HCT116 (cell line): Measurements from ENCODE around the gene RAB37.

Source experiments
- CEBPB ChIP-seq: IDR thresholded peaks from 2 replicates; pipeline ENCODE4 v1.6.1; 2012; ENCODE audit warnings: low read depth
- CTCF ChIP-seq, 3 experiments: fragments of 200-600 bp in 1 of 3; sonication (generic) in 1 of 3; IDR thresholded peaks in 2 of 3; conservative IDR thresholded peaks in 1 of 3; 2 replicates each; pipeline ENCODE4 v1.5.1; 2012 to 2017; ENCODE audit warnings: low read depth in 2 of 3, low read length in 2 of 3, antibody characterized with exemption in 1 of 3, borderline replicate concordance in 1 of 3, control low read depth in 1 of 3, mild to moderate bottlenecking in 1 of 3, mixed read lengths in 1 of 3, mixed run types in 1 of 3, moderate library complexity in 1 of 3; ENCODE audit not compliant: insufficient read depth in 1 of 3
- EGR1 ChIP-seq: IDR thresholded peaks from 2 replicates; pipeline ENCODE4 v1.6.1; 2012; ENCODE audit warnings: low read depth
- EZH2 ChIP-seq: fragments of 200-600 bp; sonication (generic); IDR thresholded peaks from 2 replicates; pipeline ENCODE4 v1.6.1; 2017; ENCODE audit warnings: antibody characterized with exemption, mixed run types
- EZH2phosphoT487 ChIP-seq: fragments of 200-600 bp; IDR thresholded peaks from 2 replicates; pipeline ENCODE4 v1.6.1; 2018; ENCODE audit warnings: antibody characterized with exemption, borderline replicate concordance
- JUND ChIP-seq: IDR thresholded peaks from 2 replicates; pipeline ENCODE4 v1.6.1; 2012
- MAX ChIP-seq: IDR thresholded peaks from 2 replicates; pipeline ENCODE4 v1.6.1; 2012
- POLR2A ChIP-seq: IDR thresholded peaks from 2 replicates; pipeline ENCODE4 v1.7.0; 2011; ENCODE audit warnings: borderline replicate concordance; ENCODE audit not compliant: insufficient read depth, insufficient read length; ENCODE audit errors: extremely low read depth
- POLR2AphosphoS5 ChIP-seq: IDR thresholded peaks from 2 replicates; pipeline ENCODE4 v1.6.1; 2011; ENCODE audit warnings: mild to moderate bottlenecking, low read depth, low read length, moderate library complexity
- RAD21 ChIP-seq: IDR thresholded peaks from 2 replicates; pipeline ENCODE4 v1.6.1; 2012; ENCODE audit warnings: low read depth, mild to moderate bottlenecking
- SRF ChIP-seq: IDR thresholded peaks from 2 replicates; pipeline ENCODE4 v1.6.1; 2012; ENCODE audit warnings: low read depth
- YY1 ChIP-seq: IDR thresholded peaks from 2 replicates; pipeline ENCODE4 v1.6.1; 2011; ENCODE audit warnings: low read length, low read depth, moderate library complexity, mild to moderate bottlenecking; ENCODE audit not compliant: insufficient replicate concordance; ENCODE audit errors: extremely low read depth
- ZNF274 ChIP-seq: fragments of 200-500 bp; sonication (Bioruptor generic); IDR thresholded peaks from 2 replicates; pipeline ENCODE4 v1.6.1; 2014; ENCODE audit warnings: mild to moderate bottlenecking, low read depth, low read length, inconsistent platforms
- TF ChIP-seq, protein P1 (sequence below): IDR thresholded peaks from 2 replicates; pipeline ENCODE4 v1.6.1; 2011; ENCODE audit warnings: mild to moderate bottlenecking, low read length, moderate library complexity; ENCODE audit not compliant: insufficient replicate concordance; ENCODE audit errors: extremely low read depth

GRCh38 chr17:74742978-74743545, 6.0 kb downstream of the RAB37 start:
- TF ChIP-seq YY1 (no peak), EZH2 (no peak), POLR2A (no peak), ZNF274 (no peak), CTCF (IDR thresholded peaks at IDR 0.05 in 2 of 3, conservative IDR thresholded peaks at IDR 0.05 in 1 of 3; ENCODE audit: borderline replicate concordance in 1 of 3, insufficient read depth in 1 of 3, low read depth in 2 of 3, low read length in 2 of 3) (no peak), POLR2AphosphoS5 (no peak), MAX (no peak), JUND (no peak), EZH2phosphoT487 (no peak), CEBPB (no peak), EGR1 (no peak), RAD21 (no peak), SRF (no peak)
- TF ChIP-seq, protein P1, sequence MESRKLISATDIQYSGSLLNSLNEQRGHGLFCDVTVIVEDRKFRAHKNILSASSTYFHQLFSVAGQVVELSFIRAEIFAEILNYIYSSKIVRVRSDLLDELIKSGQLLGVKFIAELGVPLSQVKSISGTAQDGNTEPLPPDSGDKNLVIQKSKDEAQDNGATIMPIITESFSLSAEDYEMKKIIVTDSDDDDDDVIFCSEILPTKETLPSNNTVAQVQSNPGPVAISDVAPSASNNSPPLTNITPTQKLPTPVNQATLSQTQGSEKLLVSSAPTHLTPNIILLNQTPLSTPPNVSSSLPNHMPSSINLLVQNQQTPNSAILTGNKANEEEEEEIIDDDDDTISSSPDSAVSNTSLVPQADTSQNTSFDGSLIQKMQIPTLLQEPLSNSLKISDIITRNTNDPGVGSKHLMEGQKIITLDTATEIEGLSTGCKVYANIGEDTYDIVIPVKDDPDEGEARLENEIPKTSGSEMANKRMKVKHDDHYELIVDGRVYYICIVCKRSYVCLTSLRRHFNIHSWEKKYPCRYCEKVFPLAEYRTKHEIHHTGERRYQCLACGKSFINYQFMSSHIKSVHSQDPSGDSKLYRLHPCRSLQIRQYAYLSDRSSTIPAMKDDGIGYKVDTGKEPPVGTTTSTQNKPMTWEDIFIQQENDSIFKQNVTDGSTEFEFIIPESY: no peak
